WERI-Rb-1 (cell line): ENCODE data around the gene CLMP.

ENCODE experiments used
- DNase-seq: peaks from one replicate; pipeline ENCODE4 v3.0.0-alpha.2; 2020
- H3K27ac ChIP-seq: fragments of 250-450 bp; sonication (Bioruptor Pico); 2 replicates; pipeline ENCODE4 v1.5.1; 2020; ENCODE audit warnings: mild to moderate bottlenecking, moderate library complexity
- H3K27me3 ChIP-seq: fragments of 250-450 bp; sonication (Bioruptor Pico); 2 replicates; pipeline ENCODE4 v1.5.1; 2021; ENCODE audit warnings: mild to moderate bottlenecking, low read depth, moderate library complexity; ENCODE audit not compliant: insufficient read depth, severe bottlenecking
- H3K36me3 ChIP-seq: fragments of 250-450 bp; sonication (Bioruptor Pico); 2 replicates; pipeline ENCODE4 v1.5.1; 2020; ENCODE audit warnings: mild to moderate bottlenecking, moderate library complexity
- H3K4me3 ChIP-seq: 2 replicates; pipeline ENCODE4 v1.5.1; 2011; ENCODE audit warnings: low read depth, mild to moderate bottlenecking, control low read depth, low read length
- H3K9me3 ChIP-seq: fragments of 250-450 bp; sonication (Bioruptor Pico); 2 replicates; pipeline ENCODE4 v1.5.1; 2021; ENCODE audit warnings: mild to moderate bottlenecking, moderate library complexity; ENCODE audit not compliant: severe bottlenecking
- CTCF ChIP-seq: IDR thresholded peaks from 2 replicates; pipeline ENCODE4 v1.5.1; 2011; ENCODE audit warnings: low read depth, mild to moderate bottlenecking, control low read depth, inconsistent platforms, low read length

Gene CLMP

DNA sequence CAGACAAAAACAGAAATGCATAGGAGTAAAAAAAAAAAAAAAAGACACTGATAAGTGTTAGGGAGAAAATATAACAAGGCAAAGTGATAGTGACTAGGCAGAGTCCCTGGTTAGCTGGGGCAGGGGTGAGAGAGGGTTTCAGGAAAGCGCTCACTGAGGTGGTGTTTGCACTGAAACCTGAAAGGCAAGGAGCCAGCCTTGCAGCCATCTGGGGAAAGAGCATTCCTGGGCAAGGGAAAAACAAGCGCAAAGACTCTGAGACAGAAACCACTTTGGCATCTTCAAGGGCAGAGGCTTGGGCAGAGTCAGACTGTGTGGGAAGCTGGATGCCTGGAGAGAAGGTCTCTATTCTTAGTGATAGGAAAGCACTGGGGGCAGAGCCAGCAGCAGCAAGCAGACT, 14.5 kb downstream of the CLMP start:
- H3K27me3 ChIP-seq, result no peaks in the 10 kb centered on the region
- H3K27ac ChIP-seq, result no peak overlapping the region
- no peaks in the 10 kb centered on the region for H3K9me3 ChIP-seq
- no peaks in the 10 kb centered on the region for H3K36me3 ChIP-seq
- H3K4me3 ChIP-seq, result no peak overlapping the region
- no peak for TF ChIP-seq CTCF
- no peak for DNase-seq

GRCh38 chr11:123180166-123180565, 14.9 kb downstream of the CLMP start:
- H3K9me3 ChIP-seq, result no peaks in the 10 kb centered on the region
- H3K27me3 ChIP-seq, result no peaks in the 10 kb centered on the region
- no peak overlapping the region for H3K27ac ChIP-seq
- no peaks in the 10 kb centered on the region for H3K36me3 ChIP-seq
- H3K4me3 ChIP-seq, result no peak overlapping the region
- no peak for DNase-seq
- no peak for TF ChIP-seq CTCF

GRCh38 chr11:123179586-123179985, 15.5 kb downstream of the CLMP start:
- no peak for DNase-seq
- no peak for TF ChIP-seq CTCF
- Histone ChIP-seq H3K4me3 (no peak overlapping the region), H3K9me3 (no peaks in the 10 kb centered on the region), H3K27ac (no peak overlapping the region), H3K36me3 (no peaks in the 10 kb centered on the region), H3K27me3 (no peaks in the 10 kb centered on the region)

DNA sequence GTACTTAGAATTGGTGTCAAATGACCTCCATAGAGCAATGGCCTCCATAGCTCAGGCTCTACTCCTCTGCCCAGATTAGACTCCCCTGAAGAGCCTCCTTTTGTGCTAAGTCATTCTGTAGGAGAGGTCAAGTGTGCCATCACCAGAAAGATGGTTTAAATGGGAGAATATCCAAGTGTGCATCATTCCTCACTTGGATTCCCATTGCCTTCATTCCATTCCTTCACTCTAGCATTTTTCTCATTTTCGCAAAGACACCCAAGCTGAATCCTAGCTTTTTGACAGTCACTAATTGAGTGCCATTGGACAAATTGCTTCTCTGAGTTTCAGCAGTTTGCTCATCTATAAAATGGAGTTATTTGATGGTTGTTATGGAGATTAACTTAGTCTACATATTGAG, 16.9 kb downstream of the CLMP start:
- no peak for TF ChIP-seq CTCF
- Histone ChIP-seq H3K27ac (no peak overlapping the region), H3K36me3 (no peaks in the 10 kb centered on the region), H3K4me3 (no peak overlapping the region), H3K27me3 (no peaks in the 10 kb centered on the region), H3K9me3 (no peaks in the 10 kb centered on the region)
- no peak for DNase-seq

DNA sequence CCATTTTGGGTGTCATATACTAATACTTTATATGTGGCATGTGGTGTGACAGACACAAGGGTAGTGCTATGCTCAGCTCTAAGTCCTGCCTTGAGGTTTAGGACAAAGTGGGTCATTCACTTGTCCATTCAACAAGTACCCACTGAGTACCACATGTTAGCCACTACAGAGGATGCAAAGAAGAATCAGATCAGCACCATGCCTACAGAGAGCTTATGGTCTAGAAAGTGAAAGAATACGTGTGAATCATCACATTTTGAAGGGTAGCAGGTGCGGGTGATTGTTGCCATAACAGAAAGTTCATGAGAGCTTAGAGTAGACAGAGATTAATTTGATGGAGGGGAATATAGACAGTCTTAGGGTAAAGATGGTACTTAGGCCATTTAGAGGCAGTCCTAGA, 18.3 kb downstream of the CLMP start:
- H3K27me3 ChIP-seq, result no peaks in the 10 kb centered on the region
- H3K4me3 ChIP-seq, result no peak overlapping the region
- H3K9me3 ChIP-seq, result no peaks in the 10 kb centered on the region
- no peaks in the 10 kb centered on the region for H3K36me3 ChIP-seq
- DNase-seq, result no peak
- no peak for TF ChIP-seq CTCF
- H3K27ac ChIP-seq, result no peak overlapping the region
